NCI-H524 treated with DMSO at 0.1 percent for 48 hours (cell line): ENCODE measurements around the gene CRADD.

Experiments
- DNase-seq: peaks from one replicate; lab custom pipeline; 2025; lab: John Stamatoyannopoulos, UW

Gene CRADD

DNA sequence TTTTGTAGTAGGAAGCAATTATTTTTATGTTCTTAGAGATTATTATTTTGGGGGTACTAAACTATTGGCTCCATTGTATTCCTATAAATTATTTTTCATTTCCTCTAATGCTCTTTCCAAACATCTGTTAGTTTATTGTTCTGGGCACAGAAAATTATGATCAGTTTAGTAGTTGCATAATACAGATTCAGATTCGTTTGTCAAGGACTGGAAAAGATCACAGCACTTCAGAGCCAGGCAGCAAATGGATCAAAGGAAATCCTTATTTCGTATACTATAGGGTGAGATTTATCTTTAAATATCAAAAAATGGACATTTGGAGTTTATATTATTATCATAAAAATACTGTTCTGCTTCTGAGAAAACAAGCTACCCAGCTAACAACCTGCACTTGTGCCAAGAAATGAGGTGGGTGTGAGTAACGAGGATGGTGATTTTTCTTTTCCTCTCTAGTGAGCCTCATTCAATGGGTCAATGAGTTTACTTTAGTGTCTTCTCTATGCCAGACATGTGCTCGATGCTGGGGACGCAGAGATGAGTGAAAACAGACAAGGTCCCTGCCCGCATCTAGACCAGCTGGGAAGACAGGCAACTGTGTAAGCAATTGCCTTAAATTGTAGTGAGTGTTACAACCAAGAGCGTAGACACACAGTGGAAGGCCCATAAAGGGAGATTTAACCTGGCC, 262.6 kb downstream of the CRADD start:
- no peak for DNase-seq

DNA sequence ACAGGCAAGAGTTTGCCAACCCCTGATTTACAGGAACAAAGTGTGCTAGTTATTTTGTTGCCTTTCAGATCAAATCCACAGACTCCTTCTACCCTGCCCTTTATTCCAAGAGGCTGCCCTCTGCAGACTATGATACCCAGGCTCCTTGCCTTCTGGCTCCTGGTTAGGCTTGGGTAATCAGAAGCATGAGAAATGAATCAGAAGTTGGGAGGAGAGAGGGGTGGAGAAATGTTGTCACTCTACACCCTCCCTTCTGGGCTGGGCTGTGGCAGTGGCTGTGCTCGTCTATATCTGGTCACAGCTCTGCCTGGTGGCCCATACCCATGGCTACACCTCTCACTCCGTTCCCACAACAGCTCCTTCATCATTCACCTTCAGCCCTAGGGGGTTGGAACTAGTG, 266.6 kb downstream of the CRADD start:
- DNase-seq: no peak

GRCh38 chr12:93944201-93944600, 267.0 kb downstream of the CRADD start:
- DNase-seq: no peak
